WTC11 (cell line): ENCODE data around the gene SMURF1. TPM values are rescaled to one million over a fixed set of nuclear protein-coding genes. Genes with fewer than 3 reads are reported as not detected.
A peak's percentile ranks its signal among the peaks of the same experiment; 100 is the strongest.
"Not testable (repeated sequence)": the region's sequence is repeated elsewhere in the genome, so short reads cannot be mapped to it uniquely, and the experiment has no call there.

Source experiments
- ATAC-seq: fragments of 200-7000 bp; cut with Tn5 transposase; 2 replicates; pipeline ENCODE4 v1.10.0; 2021; ENCODE audit warnings: mild to moderate bottlenecking, moderate library complexity
- CTCF ChIA-PET: fragments of 300-600 bp; sonication (Branson Sonifier 250); formaldehyde crosslinking; loops from one replicate; lab custom pipeline; 2021; ENCODE audit warnings: antibody characterized with exemption; lab: Charles Lee
- POLR2A ChIA-PET: fragments of 350-600 bp; sonication (Branson Sonifier 250); formaldehyde crosslinking; loops from one replicate; lab custom pipeline; 2021; ENCODE audit warnings: antibody characterized with exemption; lab: Charles Lee
- DNase-seq: peaks from one replicate; pipeline ENCODE4 v3.0.0; 2021; ENCODE audit warnings: low spot score
- H3K27ac Mint-ChIP-seq: 2 replicates; pipeline ENCODE4 v1.8.0; 2021; ENCODE audit warnings: mixed read lengths
- H3K27me3 Mint-ChIP-seq: 2 replicates; pipeline ENCODE4 v1.8.0; 2021; ENCODE audit warnings: low read depth, mild to moderate bottlenecking, moderate library complexity, mixed read lengths
- H3K36me3 Mint-ChIP-seq: 2 replicates; pipeline ENCODE4 v1.8.0; 2021; ENCODE audit warnings: mixed read lengths
- H3K4me1 Mint-ChIP-seq: 2 replicates; pipeline ENCODE4 v1.8.0; 2022; ENCODE audit warnings: mixed read lengths
- H3K4me3 Mint-ChIP-seq: 2 replicates; pipeline ENCODE4 v1.8.0; 2021; ENCODE audit warnings: mild to moderate bottlenecking, moderate library complexity, mixed read lengths
- H3K9me3 Mint-ChIP-seq: 2 replicates; pipeline ENCODE4 v1.8.0; 2021; ENCODE audit warnings: mixed read lengths
- CREM ChIP-seq: sonication (generic); formaldehyde crosslinking; IDR thresholded peaks from 2 replicates; pipeline ENCODE4 v1.8.1; 2022; ENCODE audit warnings: mild to moderate bottlenecking, missing genetic modification reagents, moderate library complexity
- ERG ChIP-seq: fragments of 250-450 bp; sonication (Bioruptor Pico); IDR thresholded peaks from 2 replicates; pipeline ENCODE4 v1.8.0; 2021; ENCODE audit warnings: mild to moderate bottlenecking
- ESRRA ChIP-seq: sonication (generic); formaldehyde crosslinking; IDR thresholded peaks from 2 replicates; pipeline ENCODE4 v1.8.1; 2022; ENCODE audit warnings: mild to moderate bottlenecking, missing genetic modification reagents, borderline replicate concordance
- MXD4 ChIP-seq: fragments of 250-450 bp; sonication (Bioruptor Pico); IDR thresholded peaks from 2 replicates; pipeline ENCODE4 v1.8.0; 2021; ENCODE audit warnings: mild to moderate bottlenecking, moderate library complexity, borderline replicate concordance
- NFATC4 ChIP-seq: fragments of 250-450 bp; sonication (Bioruptor Pico); IDR thresholded peaks from 2 replicates; pipeline ENCODE4 v1.9.0; 2021; ENCODE audit warnings: mild to moderate bottlenecking
- NFYB ChIP-seq: sonication (generic); formaldehyde crosslinking; conservative IDR thresholded peaks from 2 replicates; pipeline ENCODE4 v1.8.0; 2022; ENCODE audit warnings: low read depth, missing genetic modification reagents
- NR3C1 ChIP-seq: sonication (generic); formaldehyde crosslinking; conservative IDR thresholded peaks from 2 replicates; pipeline ENCODE4 v1.8.1; 2023; ENCODE audit warnings: low read depth, mild to moderate bottlenecking, missing genetic modification reagents
- RELA ChIP-seq: sonication (generic); formaldehyde crosslinking; IDR thresholded peaks from 2 replicates; pipeline ENCODE4 v1.8.1; 2022; ENCODE audit warnings: missing genetic modification reagents, mild to moderate bottlenecking, borderline replicate concordance
- TCF7 ChIP-seq: sonication (generic); formaldehyde crosslinking; IDR thresholded peaks from 2 replicates; pipeline ENCODE4 v1.8.0; 2022; ENCODE audit warnings: mild to moderate bottlenecking, low read depth, missing genetic modification reagents, moderate library complexity
- TEAD1 ChIP-seq: sonication (generic); formaldehyde crosslinking; IDR thresholded peaks from 2 replicates; pipeline ENCODE4 v1.8.0; 2022; ENCODE audit warnings: mild to moderate bottlenecking, missing genetic modification reagents
- USF1 ChIP-seq: sonication (generic); formaldehyde crosslinking; IDR thresholded peaks from 2 replicates; pipeline ENCODE4 v1.8.0; 2022; ENCODE audit warnings: mild to moderate bottlenecking, missing genetic modification reagents
- ZNF121 ChIP-seq: sonication (generic); formaldehyde crosslinking; IDR thresholded peaks from 2 replicates; pipeline ENCODE4 v1.8.0; 2023; ENCODE audit warnings: missing genetic modification reagents
- ZNF263 ChIP-seq: sonication (generic); formaldehyde crosslinking; IDR thresholded peaks from 2 replicates; pipeline ENCODE4 v1.8.1; 2022; ENCODE audit warnings: low read depth, mild to moderate bottlenecking, moderate library complexity, missing genetic modification reagents
- ZNF317 ChIP-seq: sonication (generic); formaldehyde crosslinking; IDR thresholded peaks from 2 replicates; pipeline ENCODE4 v1.8.1; 2023; ENCODE audit warnings: low read depth, mild to moderate bottlenecking, moderate library complexity, missing genetic modification reagents, borderline replicate concordance
- ZNF396 ChIP-seq: fragments of 250-450 bp; sonication (Bioruptor Pico); IDR thresholded peaks from 2 replicates; pipeline ENCODE4 v1.8.0; 2021; ENCODE audit warnings: mild to moderate bottlenecking, moderate library complexity, borderline replicate concordance
- ZNF512 ChIP-seq: sonication (generic); formaldehyde crosslinking; IDR thresholded peaks from 2 replicates; pipeline ENCODE4 v1.8.1; 2022; ENCODE audit warnings: missing genetic modification reagents, borderline replicate concordance
- total RNA-seq: library from RNA; stranded (reverse); gene quantifications from 3 replicates; pipeline ENCODE4 v1.2.3, GENCODE V29; 2021
- TF ChIP-seq, protein P1 (sequence below): sonication (generic); formaldehyde crosslinking; IDR thresholded peaks from 2 replicates; pipeline ENCODE4 v1.8.1; 2022; ENCODE audit warnings: low read depth, mild to moderate bottlenecking, moderate library complexity, missing genetic modification reagents, borderline replicate concordance
- TF ChIP-seq, protein P2 (sequence below): sonication (generic); formaldehyde crosslinking; conservative IDR thresholded peaks from 2 replicates; pipeline ENCODE4 v1.8.1; 2022; ENCODE audit warnings: mild to moderate bottlenecking, missing genetic modification reagents
- TF ChIP-seq, protein P3 (sequence below): sonication (generic); formaldehyde crosslinking; IDR thresholded peaks from 2 replicates; pipeline ENCODE4 v1.8.0; 2023; ENCODE audit warnings: mild to moderate bottlenecking, missing genetic modification reagents
- TF ChIP-seq, protein P4 (sequence below): sonication (generic); formaldehyde crosslinking; IDR thresholded peaks from 2 replicates; pipeline ENCODE4 v1.8.1; 2022; ENCODE audit warnings: low read depth, missing genetic modification reagents, borderline replicate concordance

SMURF1 gene
- total RNA-seq, 1 experiment from 2014 or later: 23.2 TPM

DNA sequence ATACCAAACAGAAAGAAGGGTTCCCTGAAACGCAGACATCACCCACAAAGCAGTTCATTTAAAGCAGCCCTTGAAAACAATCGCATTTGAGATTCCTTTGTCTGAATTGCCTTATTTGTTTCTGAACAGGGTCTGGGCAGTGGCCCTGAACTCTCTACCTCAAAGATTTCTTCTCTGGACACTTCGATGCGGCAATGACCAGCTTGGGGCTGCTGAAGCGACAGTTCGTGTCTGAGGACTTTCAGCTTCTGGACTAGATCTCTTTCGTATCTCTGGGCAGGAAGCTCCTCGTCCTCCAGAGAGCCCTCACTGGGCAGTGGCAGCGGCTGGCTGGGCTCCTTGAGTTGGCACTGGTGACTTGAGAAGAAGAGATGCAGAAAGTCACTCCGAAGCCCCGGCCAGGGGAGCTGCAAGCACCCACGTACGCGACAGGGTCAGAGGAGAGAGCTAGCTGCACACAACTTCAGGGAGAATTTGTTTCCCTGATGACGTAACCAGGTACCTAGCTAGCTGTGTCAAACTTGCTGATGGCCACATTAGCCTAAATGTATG, 96.3 kb downstream of the SMURF1 start (continued):
- TF ChIP-seq ZNF317 (no peak), NFYB (CRISPR knock-in tag) (no peak), RELA (CRISPR knock-in tag) (no peak), NR3C1 (CRISPR knock-in tag) (no peak), NFATC4 (CRISPR knock-in tag) (no peak)
- TF ChIP-seq, protein P1, sequence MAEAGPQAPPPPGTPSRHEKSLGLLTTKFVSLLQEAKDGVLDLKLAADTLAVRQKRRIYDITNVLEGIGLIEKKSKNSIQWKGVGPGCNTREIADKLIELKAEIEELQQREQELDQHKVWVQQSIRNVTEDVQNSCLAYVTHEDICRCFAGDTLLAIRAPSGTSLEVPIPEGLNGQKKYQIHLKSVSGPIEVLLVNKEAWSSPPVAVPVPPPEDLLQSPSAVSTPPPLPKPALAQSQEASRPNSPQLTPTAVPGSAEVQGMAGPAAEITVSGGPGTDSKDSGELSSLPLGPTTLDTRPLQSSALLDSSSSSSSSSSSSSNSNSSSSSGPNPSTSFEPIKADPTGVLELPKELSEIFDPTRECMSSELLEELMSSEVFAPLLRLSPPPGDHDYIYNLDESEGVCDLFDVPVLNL (CRISPR knock-in tag): no peak
- TF ChIP-seq, protein P2, sequence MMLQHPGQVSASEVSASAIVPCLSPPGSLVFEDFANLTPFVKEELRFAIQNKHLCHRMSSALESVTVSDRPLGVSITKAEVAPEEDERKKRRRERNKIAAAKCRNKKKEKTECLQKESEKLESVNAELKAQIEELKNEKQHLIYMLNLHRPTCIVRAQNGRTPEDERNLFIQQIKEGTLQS: no peak

DNA sequence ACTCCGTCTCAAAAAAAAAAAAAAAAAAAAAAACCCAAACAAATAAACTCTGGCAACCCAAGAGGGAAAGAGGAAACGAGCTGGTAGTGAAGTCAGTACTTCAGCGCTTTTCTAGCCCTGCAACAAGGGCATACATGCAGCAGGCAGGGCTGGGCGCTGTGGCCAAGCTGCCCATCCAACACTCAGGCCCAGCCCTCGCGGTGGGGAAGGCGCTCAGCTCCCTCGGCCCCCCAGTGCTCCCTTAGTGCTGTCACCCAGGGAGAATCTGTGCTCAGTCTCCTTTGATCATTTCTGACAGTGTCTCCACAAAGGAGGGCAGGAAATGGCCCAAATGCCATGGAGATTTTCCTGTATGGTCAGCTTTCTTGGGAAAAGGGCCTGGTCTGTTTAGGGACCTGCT, 97.2 kb downstream of the SMURF1 start:
- Mint-ChIP-seq H3K27ac (0 out of 2 replicates have a peak overlapping the region, but pooled peaks have one; percentile 41), H3K9me3 (no peaks in the 10 kb centered on the region), H3K4me3 (no peak overlapping the region), H3K27me3 (no peaks in the 10 kb centered on the region), H3K36me3 (peaks cover 75% of the 10 kb centered on the region), H3K4me1 (no peaks in the 10 kb centered on the region)
- DNase-seq: no peak
- TF ChIP-seq ZNF512 (CRISPR knock-in tag) (no peak), ZNF263 (CRISPR knock-in tag) (no peak), MXD4 (CRISPR knock-in tag) (no peak), ZNF121 (CRISPR knock-in tag) (no peak), ZNF396 (CRISPR knock-in tag) (no peak), USF1 (CRISPR knock-in tag) (no peak), ERG (CRISPR knock-in tag) (no peak), TEAD1 (no peak), TCF7 (CRISPR knock-in tag) (no peak), CREM (CRISPR knock-in tag) (no peak), NFATC4 (CRISPR knock-in tag) (no peak), ESRRA (CRISPR knock-in tag) (no peak)
- TF ChIP-seq, protein P3, sequence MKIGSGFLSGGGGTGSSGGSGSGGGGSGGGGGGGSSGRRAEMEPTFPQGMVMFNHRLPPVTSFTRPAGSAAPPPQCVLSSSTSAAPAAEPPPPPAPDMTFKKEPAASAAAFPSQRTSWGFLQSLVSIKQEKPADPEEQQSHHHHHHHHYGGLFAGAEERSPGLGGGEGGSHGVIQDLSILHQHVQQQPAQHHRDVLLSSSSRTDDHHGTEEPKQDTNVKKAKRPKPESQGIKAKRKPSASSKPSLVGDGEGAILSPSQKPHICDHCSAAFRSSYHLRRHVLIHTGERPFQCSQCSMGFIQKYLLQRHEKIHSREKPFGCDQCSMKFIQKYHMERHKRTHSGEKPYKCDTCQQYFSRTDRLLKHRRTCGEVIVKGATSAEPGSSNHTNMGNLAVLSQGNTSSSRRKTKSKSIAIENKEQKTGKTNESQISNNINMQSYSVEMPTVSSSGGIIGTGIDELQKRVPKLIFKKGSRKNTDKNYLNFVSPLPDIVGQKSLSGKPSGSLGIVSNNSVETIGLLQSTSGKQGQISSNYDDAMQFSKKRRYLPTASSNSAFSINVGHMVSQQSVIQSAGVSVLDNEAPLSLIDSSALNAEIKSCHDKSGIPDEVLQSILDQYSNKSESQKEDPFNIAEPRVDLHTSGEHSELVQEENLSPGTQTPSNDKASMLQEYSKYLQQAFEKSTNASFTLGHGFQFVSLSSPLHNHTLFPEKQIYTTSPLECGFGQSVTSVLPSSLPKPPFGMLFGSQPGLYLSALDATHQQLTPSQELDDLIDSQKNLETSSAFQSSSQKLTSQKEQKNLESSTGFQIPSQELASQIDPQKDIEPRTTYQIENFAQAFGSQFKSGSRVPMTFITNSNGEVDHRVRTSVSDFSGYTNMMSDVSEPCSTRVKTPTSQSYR (CRISPR knock-in tag): no peak
- TF ChIP-seq, protein P4, sequence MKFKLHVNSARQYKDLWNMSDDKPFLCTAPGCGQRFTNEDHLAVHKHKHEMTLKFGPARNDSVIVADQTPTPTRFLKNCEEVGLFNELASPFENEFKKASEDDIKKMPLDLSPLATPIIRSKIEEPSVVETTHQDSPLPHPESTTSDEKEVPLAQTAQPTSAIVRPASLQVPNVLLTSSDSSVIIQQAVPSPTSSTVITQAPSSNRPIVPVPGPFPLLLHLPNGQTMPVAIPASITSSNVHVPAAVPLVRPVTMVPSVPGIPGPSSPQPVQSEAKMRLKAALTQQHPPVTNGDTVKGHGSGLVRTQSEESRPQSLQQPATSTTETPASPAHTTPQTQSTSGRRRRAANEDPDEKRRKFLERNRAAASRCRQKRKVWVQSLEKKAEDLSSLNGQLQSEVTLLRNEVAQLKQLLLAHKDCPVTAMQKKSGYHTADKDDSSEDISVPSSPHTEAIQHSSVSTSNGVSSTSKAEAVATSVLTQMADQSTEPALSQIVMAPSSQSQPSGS (CRISPR knock-in tag): no peak
- TF ChIP-seq, protein P2: no peak
- POLR2A ChIA-PET: no interaction called here
- ATAC-seq: 0 out of 2 replicates have a peak, but pooled peaks have one; percentile 32
- CTCF ChIA-PET: interaction anchor here (0.6 to 1.9 kb wide), 3 partner anchors 10 to 274 kb away, joined by 3 to 7 read pairs (median 4); no protein-coding TSS in a partner anchor

- CTCF ChIA-PET: interaction anchor here (1.9 kb wide), 1 partner anchor 9 kb away, joined by 7 read pairs; no protein-coding TSS in a partner anchor
- POLR2A ChIA-PET, H3K4me3 Mint-ChIP-seq, H3K4me1 Mint-ChIP-seq, H3K27ac Mint-ChIP-seq, ATAC-seq, H3K27me3 Mint-ChIP-seq, DNase-seq, H3K9me3 Mint-ChIP-seq: not testable (repeated sequence)
- H3K36me3 Mint-ChIP-seq: peaks cover 74% of the 10 kb centered on the region
These were observed 97.6 kb downstream of the SMURF1 start for GRCh38 chr7:99046262-99046661.
